Upper lobe of left lung (tissue), 6 donors: Measurements from ENCODE around the gene FAM227B. TPM values are rescaled to one million over a fixed set of nuclear protein-coding genes. Genes with fewer than 3 reads are reported as not detected.

ENCODE experiments used
- ATAC-seq, 2 donors: fragments of 200-7000 bp; cut with Tn5 transposase; one replicate each; pipeline ENCODE4 v1.9.1; 2022; ENCODE audit warnings: mild to moderate bottlenecking in 2 of 2, moderate library complexity in 2 of 2; ENCODE audit not compliant: low FRiP score in 2 of 2
- DNase-seq, 2 donors: peaks; one replicate each; pipeline ENCODE4 v3.0.0-alpha.2; 2019 to 2020
- H3K27ac ChIP-seq, 4 donors: fragments of 200-600 bp; sonication (generic); one replicate each; pipeline ENCODE4 v1.5.1; 2016 to 2019
- H3K27me3 ChIP-seq, 4 donors: fragments of 200-600 bp; sonication (generic); one replicate each; pipeline ENCODE4 v1.5.1; 2017 to 2019
- H3K36me3 ChIP-seq, 4 donors: fragments of 200-600 bp; sonication (generic); one replicate each; pipeline ENCODE4 v1.5.1; 2016 to 2019
- H3K4me1 ChIP-seq, 4 donors: fragments of 200-600 bp; sonication (generic); one replicate each; pipeline ENCODE4 v1.5.1; 2018 to 2019
- H3K4me3 ChIP-seq, 4 donors: fragments of 200-600 bp; sonication (generic); one replicate each; pipeline ENCODE4 v1.5.1; 2017 to 2019; ENCODE audit warnings: mild to moderate bottlenecking in 2 of 4, moderate library complexity in 1 of 4
- H3K9me3 ChIP-seq, 4 donors: fragments of 200-600 bp; sonication (generic); one replicate each; pipeline ENCODE4 v1.5.1; 2018 to 2019
- EP300 ChIP-seq, 4 donors: sonication (generic); formaldehyde crosslinking; IDR thresholded peaks; one replicate each; pipeline ENCODE4 v1.5.1; 2017; ENCODE audit warnings: antibody characterized with exemption in 4 of 4, control low read depth in 2 of 4
- POLR2A ChIP-seq, 4 donors: fragments of 450-650 bp; IDR thresholded peaks; one replicate each; pipeline ENCODE4 v1.5.1; 2016 to 2017; ENCODE audit warnings: antibody characterized with exemption in 4 of 4, mild to moderate bottlenecking in 2 of 4
- POLR2AphosphoS5 ChIP-seq, 2 donors: sonication (generic); formaldehyde crosslinking; IDR thresholded peaks; one replicate each; pipeline ENCODE4 v1.5.1; 2017; ENCODE audit warnings: antibody characterized with exemption in 2 of 2
- WGBS, 2 donors: methylation state at CpG; one replicate each; pipeline ENCODE4 v1.1.5; 2017 to 2018; 5-methylcytosine and 5-hydroxymethylcytosine counted together
- total RNA-seq, 6 donors: library from RNA; depleted of rRNA in 4 of 6; stranded (reverse); fragments of >200 nt in 4 of 6; gene quantifications; one replicate each; pipeline versions ENCODE4 v1.1.0 to v1.2.1, GENCODE V29; 2016 to 2021
- TF ChIP-seq, protein P1 (sequence below), 6 experiments: fragments of 450-650 bp in 4 of 6; fragments of 200-600 bp in 2 of 6; sonication (generic) in 2 of 6; IDR thresholded peaks; one replicate each; pipeline ENCODE4 v1.5.1; 2016 to 2019; ENCODE audit warnings: antibody characterized with exemption in 6 of 6
- donor health status: DM: no; HTN: no; CAD: no; lungs with moderate emphysema.
- donor health status: DM: no; HTN: yes; CAD: no; lungs with severe emphysema.

FAM227B gene
- total RNA-seq, 6 donors from 2014 or later: 2.6 to 25.1 (median 2.9) TPM; not detected in 1

DNA sequence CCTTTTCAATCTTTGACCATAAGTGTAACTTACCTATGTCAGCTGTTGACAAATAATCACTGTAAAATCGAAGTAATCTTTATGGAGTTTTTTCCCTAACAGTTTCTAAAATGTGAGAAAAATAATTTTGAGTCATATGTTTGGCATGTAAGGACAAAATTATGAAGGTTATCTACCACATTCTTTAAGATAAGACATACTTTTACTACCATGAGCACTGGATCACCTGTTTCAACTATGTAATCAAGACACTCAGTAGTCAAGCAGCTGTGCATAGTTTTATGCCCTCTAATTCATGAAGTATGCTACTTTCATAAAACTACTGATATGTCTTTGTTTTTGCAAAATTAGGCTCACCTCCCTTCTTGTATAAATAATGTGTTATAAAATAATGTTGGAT, 185.4 kb downstream of the FAM227B start:
- H3K27me3 ChIP-seq: no peaks in the 10 kb centered on the region
- H3K4me3 ChIP-seq: no peak overlapping the region
- no peaks in the 10 kb centered on the region for H3K9me3 ChIP-seq
- H3K27ac ChIP-seq: no peak overlapping the region
- no peaks in the 10 kb centered on the region for H3K36me3 ChIP-seq
- 71 to 75% methylated on average over 1 of the region's 1 CpG for WGBS, 2 donors
- H3K4me1 ChIP-seq: peaks cover 4 to 15% (median 11%) of the 10 kb centered on the region in 4 donors
- DNase-seq: no peak
- no peak for ATAC-seq
- TF ChIP-seq EP300 (IDR thresholded peaks at IDR 0.05) (no peak), POLR2AphosphoS5 (IDR thresholded peaks at IDR 0.05) (no peak)

DNA sequence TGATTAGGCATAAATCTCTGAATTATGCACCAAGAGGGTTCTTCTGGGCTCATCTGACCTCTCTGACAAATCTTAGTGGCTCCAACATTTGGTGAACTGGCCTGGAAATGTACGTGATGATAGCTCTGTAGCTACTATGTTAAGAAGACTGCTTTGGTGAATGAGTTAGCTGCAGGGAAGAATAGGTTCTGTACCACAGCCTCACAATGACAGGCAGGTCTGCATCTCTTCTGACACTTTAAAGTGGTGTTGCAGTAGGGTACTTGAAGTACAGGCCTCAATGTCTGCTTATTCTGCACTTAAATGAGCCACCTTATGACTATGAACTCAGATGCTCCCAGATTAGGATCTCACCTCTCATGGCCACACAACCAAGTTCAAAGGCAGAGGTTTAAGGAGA, 190.6 kb downstream of the FAM227B start:
- 67 to 73% methylated on average over 1 of the region's 1 CpG for WGBS, 2 donors
- Histone ChIP-seq H3K4me3 (no peak overlapping the region), H3K27ac (peak overlapping the region in 2 of 4 donors; percentile 10 to 48)

DNA sequence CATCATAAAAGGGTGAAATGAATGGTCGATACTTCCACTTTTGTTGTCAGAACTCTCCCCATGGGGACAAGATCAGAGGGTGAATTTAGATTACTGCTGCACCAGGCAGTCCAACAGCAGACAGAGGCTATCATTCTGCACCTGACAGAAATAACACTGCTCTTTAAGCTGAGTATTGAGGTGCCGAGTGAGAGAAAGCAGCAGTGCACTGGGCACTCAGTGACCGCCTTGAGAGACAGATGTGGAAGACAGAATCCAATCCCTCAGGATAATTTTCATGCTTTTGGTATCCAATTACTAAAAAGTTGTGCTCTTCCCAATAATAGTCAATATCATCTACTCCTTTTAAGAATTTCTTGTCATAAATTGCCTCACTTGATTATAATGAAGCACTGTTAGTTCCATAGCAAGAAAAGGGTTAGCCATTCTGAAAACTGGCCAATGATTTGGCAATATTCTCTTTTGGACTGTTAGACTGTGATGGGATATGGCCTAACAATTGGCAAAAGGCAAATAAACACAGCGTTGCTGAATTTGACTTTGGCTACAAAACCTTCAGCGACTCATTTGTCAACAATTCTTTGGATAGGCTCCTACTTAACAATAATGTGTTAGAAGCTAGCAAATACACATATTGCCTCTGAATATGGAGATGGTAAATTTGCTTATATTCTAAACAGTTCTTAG, 192.1 kb downstream of the FAM227B start:
- peak overlapping the region in 1 of 4 donors; percentile 19 for H3K27ac ChIP-seq
- WGBS, 2 donors: 64 to 68% methylated on average over 5 of the region's 5 CpGs
- no peak for DNase-seq

More for the DNA sequence above, 190.6 kb downstream of the FAM227B start:
- Histone ChIP-seq H3K9me3 (no peaks in the 10 kb centered on the region), H3K4me1 (no peaks in the 10 kb centered on the region), H3K27me3 (no peaks in the 10 kb centered on the region), H3K36me3 (no peaks in the 10 kb centered on the region)
- no peak for DNase-seq
- no peak for TF ChIP-seq EP300 (IDR thresholded peaks at IDR 0.05)
- TF ChIP-seq, protein P1, sequence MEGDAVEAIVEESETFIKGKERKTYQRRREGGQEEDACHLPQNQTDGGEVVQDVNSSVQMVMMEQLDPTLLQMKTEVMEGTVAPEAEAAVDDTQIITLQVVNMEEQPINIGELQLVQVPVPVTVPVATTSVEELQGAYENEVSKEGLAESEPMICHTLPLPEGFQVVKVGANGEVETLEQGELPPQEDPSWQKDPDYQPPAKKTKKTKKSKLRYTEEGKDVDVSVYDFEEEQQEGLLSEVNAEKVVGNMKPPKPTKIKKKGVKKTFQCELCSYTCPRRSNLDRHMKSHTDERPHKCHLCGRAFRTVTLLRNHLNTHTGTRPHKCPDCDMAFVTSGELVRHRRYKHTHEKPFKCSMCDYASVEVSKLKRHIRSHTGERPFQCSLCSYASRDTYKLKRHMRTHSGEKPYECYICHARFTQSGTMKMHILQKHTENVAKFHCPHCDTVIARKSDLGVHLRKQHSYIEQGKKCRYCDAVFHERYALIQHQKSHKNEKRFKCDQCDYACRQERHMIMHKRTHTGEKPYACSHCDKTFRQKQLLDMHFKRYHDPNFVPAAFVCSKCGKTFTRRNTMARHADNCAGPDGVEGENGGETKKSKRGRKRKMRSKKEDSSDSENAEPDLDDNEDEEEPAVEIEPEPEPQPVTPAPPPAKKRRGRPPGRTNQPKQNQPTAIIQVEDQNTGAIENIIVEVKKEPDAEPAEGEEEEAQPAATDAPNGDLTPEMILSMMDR (IDR thresholded peaks at IDR 0.05): no peak
- no peak for TF ChIP-seq POLR2AphosphoS5 (IDR thresholded peaks at IDR 0.05)
- no peak for TF ChIP-seq POLR2A (IDR thresholded peaks at IDR 0.05)
- ATAC-seq: no peak

DNA sequence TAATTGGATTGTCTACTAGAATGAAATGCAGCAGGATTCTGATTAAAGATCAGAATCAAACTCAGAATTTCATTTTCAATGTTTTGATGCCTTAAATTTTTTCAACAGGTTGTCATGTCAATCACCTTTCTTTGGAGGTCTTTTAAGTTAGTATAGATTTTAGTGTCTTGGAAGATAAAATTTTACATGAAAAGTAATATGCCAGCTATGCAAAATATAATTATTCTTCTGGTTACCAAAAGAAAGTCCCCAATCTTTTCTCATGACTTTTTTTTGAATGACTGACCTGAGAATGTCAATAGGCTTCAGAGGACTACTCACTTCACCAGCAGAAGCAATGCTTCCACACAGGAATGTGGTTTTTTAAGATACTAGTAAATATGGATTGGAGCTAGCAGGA, 193.2 kb downstream of the FAM227B start:
- H3K27ac ChIP-seq: peak overlapping the region in 1 of 4 donors; percentile 19

More for the DNA sequence above, 192.1 kb downstream of the FAM227B start:
- no peaks in the 10 kb centered on the region for H3K9me3 ChIP-seq
- no peak for TF ChIP-seq POLR2A (IDR thresholded peaks at IDR 0.05)
- TF ChIP-seq POLR2AphosphoS5 (IDR thresholded peaks at IDR 0.05): peak in 1 of 2 donors; percentile 66
- no peaks in the 10 kb centered on the region for H3K36me3 ChIP-seq
- no peak overlapping the region for H3K4me3 ChIP-seq
- no peaks in the 10 kb centered on the region for H3K27me3 ChIP-seq
- no peaks in the 10 kb centered on the region for H3K4me1 ChIP-seq
- peak; percentile 22 to 78 for ATAC-seq

DNA sequence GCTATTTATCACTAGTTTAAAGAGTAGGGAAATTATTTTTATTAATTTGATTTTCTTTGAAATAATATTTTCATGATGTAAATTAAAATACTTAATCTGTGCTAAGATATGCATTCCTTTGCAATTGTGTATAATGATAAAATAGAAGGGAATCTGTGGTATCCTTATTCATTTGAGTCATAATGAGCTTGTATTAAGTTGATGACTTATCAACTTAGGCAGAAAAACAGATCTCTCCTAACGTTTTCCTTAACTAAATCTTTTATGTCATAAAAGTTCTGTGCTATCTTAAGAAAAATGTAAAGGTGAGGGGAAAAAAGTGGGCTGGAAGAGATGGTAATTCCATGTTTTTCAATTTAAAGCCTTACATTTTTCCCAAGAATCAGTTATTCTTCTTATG, 195.7 kb downstream of the FAM227B start:
- H3K27ac ChIP-seq: no peak overlapping the region
- no peaks in the 10 kb centered on the region for H3K4me1 ChIP-seq
- 37 to 61% methylated on average over 1 of the region's 1 CpG for WGBS, 2 donors
- H3K36me3 ChIP-seq: no peaks in the 10 kb centered on the region
- H3K27me3 ChIP-seq: no peaks in the 10 kb centered on the region
- no peaks in the 10 kb centered on the region for H3K9me3 ChIP-seq
- ATAC-seq (no peak), DNase-seq (no peak)
- TF ChIP-seq EP300 (IDR thresholded peaks at IDR 0.05) (no peak), POLR2A (IDR thresholded peaks at IDR 0.05) (no peak), POLR2AphosphoS5 (IDR thresholded peaks at IDR 0.05) (no peak)
- TF ChIP-seq, protein P1 (IDR thresholded peaks at IDR 0.05): no peak
- H3K4me3 ChIP-seq: peak overlapping the region in 3 of 4 donors; percentile 17 to 35 (median 35)

More for the DNA sequence above, 193.2 kb downstream of the FAM227B start:
- H3K4me3 ChIP-seq: peak overlapping the region in 1 of 4 donors; percentile 35
- H3K4me1 ChIP-seq: no peaks in the 10 kb centered on the region
- H3K27me3 ChIP-seq: no peaks in the 10 kb centered on the region
- ATAC-seq (no peak), DNase-seq (no peak)
- no peaks in the 10 kb centered on the region for H3K36me3 ChIP-seq
- no peak for TF ChIP-seq POLR2AphosphoS5 (IDR thresholded peaks at IDR 0.05)
- TF ChIP-seq, protein P1 (IDR thresholded peaks at IDR 0.05): no peak
- no peak for TF ChIP-seq POLR2A (IDR thresholded peaks at IDR 0.05)
- TF ChIP-seq EP300 (IDR thresholded peaks at IDR 0.05): no peak
- no peaks in the 10 kb centered on the region for H3K9me3 ChIP-seq
